Measurements from ENCODE around the gene MAP3K7.

Gene MAP3K7

GRCh38 chr6:90495216-90495817, 91.6 kb downstream of the MAP3K7 start:
- DNase-seq (ENCODE audit: extremely low spot score): no peak
- ChIA-PET CTCF (no interaction called here), POLR2A (no interaction called here)
- TF ChIP-seq L3MBTL2 (conservative IDR thresholded peaks at IDR 0.05) (no peak), PKNOX1 (IDR thresholded peaks at IDR 0.05) (no peak), NFRKB (IDR thresholded peaks at IDR 0.05) (no peak)

GRCh38 chr6:90494067-90494780, 92.6 kb downstream of the MAP3K7 start:
- CTCF ChIA-PET: no interaction called here
- DNase-seq (ENCODE audit: extremely low spot score): no peak
- POLR2A ChIA-PET: interaction anchor here (0.6 kb wide), 1 partner anchor 93 kb away, joined by 3 read pairs; the partner anchor contains the start of gene MAP3K7
- TF ChIP-seq HDGF (IDR thresholded peaks at IDR 0.05; ENCODE audit: borderline replicate concordance) (no peak), FOXA1 (IDR thresholded peaks at IDR 0.05) (no peak), SUZ12 (IDR thresholded peaks at IDR 0.05) (no peak), ZNF384 (IDR thresholded peaks at IDR 0.05) (no peak), SP1 (IDR thresholded peaks at IDR 0.05) (no peak), L3MBTL2 (conservative IDR thresholded peaks at IDR 0.05) (no peak), PKNOX1 (IDR thresholded peaks at IDR 0.05) (no peak), ARNT (IDR thresholded peaks at IDR 0.05) (no peak), BHLHE40 (IDR thresholded peaks at IDR 0.05; ENCODE audit: borderline replicate concordance) (no peak), LEF1 (IDR thresholded peaks at IDR 0.05; ENCODE audit: borderline replicate concordance) (no peak), TARDBP (IDR thresholded peaks at IDR 0.05) (no peak), CTBP1 (IDR thresholded peaks at IDR 0.05; ENCODE audit: borderline replicate concordance) (no peak), NFRKB (IDR thresholded peaks at IDR 0.05) (no peak), ELF4 (IDR thresholded peaks at IDR 0.05) (no peak), FOXM1 (IDR thresholded peaks at IDR 0.05; ENCODE audit: borderline replicate concordance) (no peak), FOXK2 (IDR thresholded peaks at IDR 0.05) (no peak)

GRCh38 chr6:90493332-90493731, 93.5 kb downstream of the MAP3K7 start:
- DNase-seq (ENCODE audit: extremely low spot score): no peak
- ChIA-PET CTCF (no interaction called here), POLR2A (no interaction called here)
- TF ChIP-seq CTBP1 (IDR thresholded peaks at IDR 0.05; ENCODE audit: borderline replicate concordance) (no peak), PKNOX1 (IDR thresholded peaks at IDR 0.05) (no peak), L3MBTL2 (conservative IDR thresholded peaks at IDR 0.05) (no peak), FOXK2 (IDR thresholded peaks at IDR 0.05) (no peak), FOXA1 (IDR thresholded peaks at IDR 0.05) (no peak), NFRKB (IDR thresholded peaks at IDR 0.05) (no peak), FOXM1 (IDR thresholded peaks at IDR 0.05; ENCODE audit: borderline replicate concordance) (no peak), SP1 (IDR thresholded peaks at IDR 0.05) (no peak), ZNF384 (IDR thresholded peaks at IDR 0.05) (no peak), HDGF (IDR thresholded peaks at IDR 0.05; ENCODE audit: borderline replicate concordance) (no peak), SUZ12 (IDR thresholded peaks at IDR 0.05) (no peak), BHLHE40 (IDR thresholded peaks at IDR 0.05; ENCODE audit: borderline replicate concordance) (no peak), ELF4 (IDR thresholded peaks at IDR 0.05) (no peak), TARDBP (IDR thresholded peaks at IDR 0.05) (no peak), LEF1 (IDR thresholded peaks at IDR 0.05; ENCODE audit: borderline replicate concordance) (no peak), ARNT (IDR thresholded peaks at IDR 0.05) (no peak)

- TF ChIP-seq L3MBTL2 (conservative IDR thresholded peaks at IDR 0.05) (no peak), FOXM1 (IDR thresholded peaks at IDR 0.05; ENCODE audit: borderline replicate concordance) (no peak), BHLHE40 (IDR thresholded peaks at IDR 0.05; ENCODE audit: borderline replicate concordance) (no peak), FOXA1 (IDR thresholded peaks at IDR 0.05) (no peak), SP1 (IDR thresholded peaks at IDR 0.05) (no peak), LEF1 (IDR thresholded peaks at IDR 0.05; ENCODE audit: borderline replicate concordance) (no peak), PKNOX1 (IDR thresholded peaks at IDR 0.05) (no peak), NFRKB (IDR thresholded peaks at IDR 0.05) (no peak), ELF4 (IDR thresholded peaks at IDR 0.05) (no peak), FOXK2 (IDR thresholded peaks at IDR 0.05) (no peak), ZNF384 (IDR thresholded peaks at IDR 0.05) (no peak), CTBP1 (IDR thresholded peaks at IDR 0.05; ENCODE audit: borderline replicate concordance) (no peak), ARNT (IDR thresholded peaks at IDR 0.05) (no peak), SUZ12 (IDR thresholded peaks at IDR 0.05) (no peak), HDGF (IDR thresholded peaks at IDR 0.05; ENCODE audit: borderline replicate concordance) (no peak)
- POLR2A ChIA-PET: no interaction called here
- no peak for DNase-seq (ENCODE audit: extremely low spot score)
- CTCF ChIA-PET: no interaction called here
These were observed 94.1 kb downstream of the MAP3K7 start for GRCh38 chr6:90492798-90493197.

- TF ChIP-seq BHLHE40 (IDR thresholded peaks at IDR 0.05; ENCODE audit: borderline replicate concordance): no peak
- TF ChIP-seq ZNF384 (IDR thresholded peaks at IDR 0.05): no peak
- no peak for TF ChIP-seq ELF4 (IDR thresholded peaks at IDR 0.05)
- no peak for TF ChIP-seq L3MBTL2 (conservative IDR thresholded peaks at IDR 0.05)
- TF ChIP-seq FOXK2 (IDR thresholded peaks at IDR 0.05): no peak
- no peak for TF ChIP-seq TARDBP (IDR thresholded peaks at IDR 0.05)
- no peak for TF ChIP-seq FOXA1 (IDR thresholded peaks at IDR 0.05)
- no peak for TF ChIP-seq CTBP1 (IDR thresholded peaks at IDR 0.05; ENCODE audit: borderline replicate concordance)
- ChIA-PET CTCF (no interaction called here), POLR2A (no interaction called here)
These were observed 94.5 kb downstream of the MAP3K7 start for GRCh38 chr6:90492369-90492768.

More at GRCh38 chr6:90492369-90492768, 94.5 kb downstream of the MAP3K7 start:
- no peak for DNase-seq (ENCODE audit: extremely low spot score)

Measured in HEK293T (cell line).